Fibroblast of lung (primary cell): ENCODE results near the gene TBC1D5. TPM values are rescaled to one million over a fixed set of nuclear protein-coding genes. Genes with fewer than 3 reads are reported as not detected.
A peak's percentile ranks its signal among the peaks of the same experiment; 100 is the strongest.

Experiments used
- DNase-seq, 2 donors: peaks; one replicate each; pipeline versions ENCODE4 v3.0.0 to v3.0.0-alpha.2; 2010; ENCODE audit warnings: low read depth in 2 of 2
- H2AFZ ChIP-seq: 2 replicates; pipeline ENCODE4 v1.5.1; 2012; ENCODE audit warnings: low read length, control low read depth, inconsistent platforms
- H3K27ac ChIP-seq: 2 replicates; pipeline ENCODE4 v1.5.1; 2011; ENCODE audit warnings: low read length, control low read depth; ENCODE audit not compliant: insufficient read depth
- H3K27me3 ChIP-seq: 2 replicates; pipeline ENCODE4 v1.5.1; 2011; ENCODE audit warnings: mild to moderate bottlenecking, low read length; ENCODE audit not compliant: control insufficient read depth, insufficient read depth
- H3K36me3 ChIP-seq: 2 replicates; pipeline ENCODE4 v1.5.1; 2011; ENCODE audit warnings: low read length; ENCODE audit not compliant: control insufficient read depth, insufficient read depth
- H3K4me1 ChIP-seq: 2 replicates; pipeline ENCODE4 v1.5.1; 2011; ENCODE audit warnings: low read length; ENCODE audit not compliant: control insufficient read depth, insufficient read depth; ENCODE audit errors: extremely low read depth
- H3K4me2 ChIP-seq: 2 replicates; pipeline ENCODE4 v1.5.1; 2011; ENCODE audit warnings: low read length, control low read depth; ENCODE audit not compliant: insufficient read depth; ENCODE audit errors: extremely low read depth
- H3K4me3 ChIP-seq, 4 experiments: fragments of 200-600 bp in 1 of 4; sonication (generic) in 1 of 4; replicated peaks in 1 of 4; 2 replicates each; pipeline ENCODE4 v1.5.1; 2011 to 2016; ENCODE audit warnings: low read length in 4 of 4, low read depth in 3 of 4, mild to moderate bottlenecking in 3 of 4, control low read depth in 2 of 4, inconsistent platforms in 1 of 4, mixed read lengths in 1 of 4; ENCODE audit not compliant: insufficient read depth in 1 of 4; ENCODE audit errors: control extremely low read depth in 1 of 4
- H3K79me2 ChIP-seq: 2 replicates; pipeline ENCODE4 v1.5.1; 2012; ENCODE audit warnings: mild to moderate bottlenecking, low read length, inconsistent platforms; ENCODE audit not compliant: control insufficient read depth, insufficient read depth
- H3K9ac ChIP-seq: 2 replicates; pipeline ENCODE4 v1.5.1; 2011; ENCODE audit warnings: mild to moderate bottlenecking, low read length, control low read depth; ENCODE audit not compliant: insufficient read depth
- H3K9me3 ChIP-seq: 2 replicates; pipeline ENCODE4 v1.5.1; 2012; ENCODE audit warnings: low read depth, low read length; ENCODE audit not compliant: control insufficient read depth, insufficient read depth
- H4K20me1 ChIP-seq: 2 replicates; pipeline ENCODE4 v1.5.1; 2011; ENCODE audit warnings: low read length; ENCODE audit not compliant: control insufficient read depth, insufficient read depth; ENCODE audit errors: extremely low read depth
- CTCF ChIP-seq, 2 donors: IDR thresholded peaks in 1 of 2; conservative IDR thresholded peaks in 1 of 2; 1 replicate in 1 of 2; 2 replicates in 1 of 2; pipeline ENCODE4 v1.5.1; 2011 to 2012; ENCODE audit warnings: low read length in 2 of 2, control low read depth in 1 of 2, inconsistent platforms in 1 of 2, low read depth in 1 of 2, mild to moderate bottlenecking in 1 of 2
- EZH2 ChIP-seq: IDR thresholded peaks from 2 replicates; pipeline ENCODE4 v1.5.1; 2012; ENCODE audit warnings: low read length, control low read depth, mild to moderate bottlenecking; ENCODE audit errors: missing control alignments
- polyA plus RNA-seq, 2 donors: library from polyadenylated mRNA; depleted of rRNA in 1 of 2; stranded (reverse) in 1 of 2; unstranded in 1 of 2; fragments of >200 nt; gene quantifications; 2 replicates each; pipeline ENCODE4 v1.2.1, GENCODE V29; 2011 to 2012; ENCODE audit warnings: missing spikeins in 1 of 2
- total RNA-seq: library from RNA; depleted of rRNA; stranded (reverse); fragments of >200 nt; gene quantifications from 2 replicates; pipeline ENCODE4 v1.2.1, GENCODE V29; 2014

TBC1D5 gene
- total and polyA plus RNA-seq, 2 donors (not counting 1 experiment from before 2014, with no cell fraction given), result 43.6 to 129 TPM

- no peak for DNase-seq
- no peak overlapping the region for H3K4me2 ChIP-seq
- H3K27me3 ChIP-seq, result no peaks in the 10 kb centered on the region
Observed at GRCh38 chr3:17747890-17748247, 5.4 kb upstream of the TBC1D5 start.

GRCh38 chr3:17747174-17747889 lies 4.9 kb upstream of the TBC1D5 start:
- no peak overlapping the region for H3K27ac ChIP-seq
- TF ChIP-seq CTCF (conservative IDR thresholded peaks at IDR 0.05 in 1 of 2, IDR thresholded peaks at IDR 0.05 in 1 of 2; ENCODE audit: low read depth in 1 of 2, low read length in 2 of 2) (no peak), EZH2 (no peak)
- H3K4me1 ChIP-seq, result no peaks in the 10 kb centered on the region
- H3K9me3 ChIP-seq, result no peaks in the 10 kb centered on the region
- H3K4me3 ChIP-seq, result no peak overlapping the region
- H3K79me2 ChIP-seq, result no peaks in the 10 kb centered on the region
- no peak overlapping the region for H3K4me2 ChIP-seq
- H3K9ac ChIP-seq, result no peak overlapping the region
- peak in 1 of 2 donors; percentile 19 for DNase-seq
- no peaks in the 10 kb centered on the region for H3K36me3 ChIP-seq
- no peaks in the 10 kb centered on the region for H4K20me1 ChIP-seq
- no peaks in the 10 kb centered on the region for H3K27me3 ChIP-seq
- no peak overlapping the region for H2AFZ ChIP-seq

More at GRCh38 chr3:17747890-17748247, 5.4 kb upstream of the TBC1D5 start:
- no peak overlapping the region for H3K9ac ChIP-seq
- H3K9me3 ChIP-seq, result no peaks in the 10 kb centered on the region
- no peak overlapping the region for H3K27ac ChIP-seq
- H3K4me3 ChIP-seq, result no peak overlapping the region
- H3K36me3 ChIP-seq, result no peaks in the 10 kb centered on the region
- no peaks in the 10 kb centered on the region for H3K4me1 ChIP-seq
- H3K79me2 ChIP-seq, result no peaks in the 10 kb centered on the region
- TF ChIP-seq EZH2 (no peak), CTCF (conservative IDR thresholded peaks at IDR 0.05 in 1 of 2, IDR thresholded peaks at IDR 0.05 in 1 of 2; ENCODE audit: low read depth in 1 of 2, low read length in 2 of 2) (no peak)
- no peaks in the 10 kb centered on the region for H4K20me1 ChIP-seq
- no peak overlapping the region for H2AFZ ChIP-seq

- Histone ChIP-seq H3K36me3 (no peaks in the 10 kb centered on the region), H3K4me1 (peaks cover 1% of the 10 kb centered on the region), H4K20me1 (no peaks in the 10 kb centered on the region), H3K9me3 (no peaks in the 10 kb centered on the region), H2AFZ (no peak overlapping the region), H3K4me3 (no peak overlapping the region), H3K27ac (no peak overlapping the region), H3K4me2 (no peak overlapping the region), H3K27me3 (no peaks in the 10 kb centered on the region), H3K79me2 (peaks cover 2% of the 10 kb centered on the region), H3K9ac (no peak overlapping the region)
- DNase-seq, result no peak
- TF ChIP-seq CTCF (conservative IDR thresholded peaks at IDR 0.05 in 1 of 2, IDR thresholded peaks at IDR 0.05 in 1 of 2; ENCODE audit: low read depth in 1 of 2, low read length in 2 of 2), result no peak
- TF ChIP-seq EZH2, result no peak
Observed at GRCh38 chr3:17745894-17746293, 3.5 kb upstream of the TBC1D5 start.
